ENCODE measurements around the gene ITGAD. TPM values are rescaled to one million over a fixed set of nuclear protein-coding genes. Genes with fewer than 3 reads are reported as not detected.

The ITGAD gene
- total RNA-seq, 1 experiment from 2014 or later: not detected

DNA sequence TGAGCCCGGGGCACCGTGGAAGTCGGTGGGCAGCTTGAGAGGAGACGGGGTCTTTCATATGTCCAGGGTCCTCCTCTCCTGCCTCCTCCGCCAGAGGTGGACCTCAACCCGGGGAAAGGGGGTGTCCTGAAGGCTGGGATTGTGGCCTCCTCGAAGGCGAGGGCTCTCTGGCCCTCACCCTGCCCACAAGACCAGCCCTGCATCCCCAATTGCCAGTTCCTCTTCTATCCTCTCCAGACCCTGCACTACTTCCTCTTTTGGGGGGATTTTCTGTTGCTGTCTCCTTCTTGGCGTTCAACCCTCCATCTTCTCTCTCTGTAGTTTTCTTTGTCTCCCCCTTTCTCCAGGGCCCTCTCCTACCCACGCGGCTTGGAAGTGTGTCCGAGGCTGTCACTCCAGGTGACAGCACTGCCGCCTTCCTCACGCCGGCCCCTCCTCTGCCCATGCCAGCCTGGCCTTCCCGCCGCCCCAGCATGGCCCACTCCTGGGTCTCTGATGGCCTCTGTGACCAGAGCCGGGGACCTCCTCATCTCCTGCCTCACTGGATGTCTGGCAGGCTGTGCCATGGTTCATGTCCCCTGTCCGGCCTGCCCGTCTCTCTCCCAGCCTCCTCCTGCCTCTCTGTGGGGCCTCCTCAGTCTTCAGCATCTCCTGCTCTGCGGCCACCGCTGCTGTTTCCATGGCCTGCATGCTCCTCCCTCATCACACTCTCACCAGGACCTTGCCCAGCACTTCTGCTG is 40.6 kb upstream of the ITGAD start:
- no peak for ATAC-seq
- Mint-ChIP-seq H3K27ac (no peak overlapping the region), H3K9me3 (peaks cover 6% of the 10 kb centered on the region; the same call in 1 of the 2 replicates), H3K36me3 (no peaks in the 10 kb centered on the region), H3K4me3 (no peak overlapping the region), H3K4me1 (peaks cover 7% of the 10 kb centered on the region), H3K27me3 (ENCODE audit: low read depth) (peaks cover 7% of the 10 kb centered on the region; the same call in 1 of the 2 replicates)
- ChIA-PET CTCF (no interaction called here), POLR2A (no interaction called here)
- no peak for TF ChIP-seq PRRX2 (CRISPR knock-in tag; IDR thresholded peaks at IDR 0.05)
- TF ChIP-seq, protein P1, sequence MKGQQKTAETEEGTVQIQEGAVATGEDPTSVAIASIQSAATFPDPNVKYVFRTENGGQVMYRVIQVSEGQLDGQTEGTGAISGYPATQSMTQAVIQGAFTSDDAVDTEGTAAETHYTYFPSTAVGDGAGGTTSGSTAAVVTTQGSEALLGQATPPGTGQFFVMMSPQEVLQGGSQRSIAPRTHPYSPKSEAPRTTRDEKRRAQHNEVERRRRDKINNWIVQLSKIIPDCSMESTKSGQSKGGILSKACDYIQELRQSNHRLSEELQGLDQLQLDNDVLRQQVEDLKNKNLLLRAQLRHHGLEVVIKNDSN (CRISPR knock-in tag; IDR thresholded peaks at IDR 0.05): no peak
- no peak for TF ChIP-seq SMAD4 (CRISPR knock-in tag; IDR thresholded peaks at IDR 0.05)
- TF ChIP-seq, protein P2, sequence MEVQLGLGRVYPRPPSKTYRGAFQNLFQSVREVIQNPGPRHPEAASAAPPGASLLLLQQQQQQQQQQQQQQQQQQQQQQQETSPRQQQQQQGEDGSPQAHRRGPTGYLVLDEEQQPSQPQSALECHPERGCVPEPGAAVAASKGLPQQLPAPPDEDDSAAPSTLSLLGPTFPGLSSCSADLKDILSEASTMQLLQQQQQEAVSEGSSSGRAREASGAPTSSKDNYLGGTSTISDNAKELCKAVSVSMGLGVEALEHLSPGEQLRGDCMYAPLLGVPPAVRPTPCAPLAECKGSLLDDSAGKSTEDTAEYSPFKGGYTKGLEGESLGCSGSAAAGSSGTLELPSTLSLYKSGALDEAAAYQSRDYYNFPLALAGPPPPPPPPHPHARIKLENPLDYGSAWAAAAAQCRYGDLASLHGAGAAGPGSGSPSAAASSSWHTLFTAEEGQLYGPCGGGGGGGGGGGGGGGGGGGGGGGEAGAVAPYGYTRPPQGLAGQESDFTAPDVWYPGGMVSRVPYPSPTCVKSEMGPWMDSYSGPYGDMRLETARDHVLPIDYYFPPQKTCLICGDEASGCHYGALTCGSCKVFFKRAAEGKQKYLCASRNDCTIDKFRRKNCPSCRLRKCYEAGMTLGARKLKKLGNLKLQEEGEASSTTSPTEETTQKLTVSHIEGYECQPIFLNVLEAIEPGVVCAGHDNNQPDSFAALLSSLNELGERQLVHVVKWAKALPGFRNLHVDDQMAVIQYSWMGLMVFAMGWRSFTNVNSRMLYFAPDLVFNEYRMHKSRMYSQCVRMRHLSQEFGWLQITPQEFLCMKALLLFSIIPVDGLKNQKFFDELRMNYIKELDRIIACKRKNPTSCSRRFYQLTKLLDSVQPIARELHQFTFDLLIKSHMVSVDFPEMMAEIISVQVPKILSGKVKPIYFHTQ (CRISPR knock-in tag; IDR thresholded peaks at IDR 0.05): no peak
- TF ChIP-seq, protein P3, sequence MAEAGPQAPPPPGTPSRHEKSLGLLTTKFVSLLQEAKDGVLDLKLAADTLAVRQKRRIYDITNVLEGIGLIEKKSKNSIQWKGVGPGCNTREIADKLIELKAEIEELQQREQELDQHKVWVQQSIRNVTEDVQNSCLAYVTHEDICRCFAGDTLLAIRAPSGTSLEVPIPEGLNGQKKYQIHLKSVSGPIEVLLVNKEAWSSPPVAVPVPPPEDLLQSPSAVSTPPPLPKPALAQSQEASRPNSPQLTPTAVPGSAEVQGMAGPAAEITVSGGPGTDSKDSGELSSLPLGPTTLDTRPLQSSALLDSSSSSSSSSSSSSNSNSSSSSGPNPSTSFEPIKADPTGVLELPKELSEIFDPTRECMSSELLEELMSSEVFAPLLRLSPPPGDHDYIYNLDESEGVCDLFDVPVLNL (CRISPR knock-in tag; IDR thresholded peaks at IDR 0.05; ENCODE audit: borderline replicate concordance, low read depth): no peak
- no peak for TF ChIP-seq NR3C1 (CRISPR knock-in tag; conservative IDR thresholded peaks at IDR 0.05; ENCODE audit: low read depth)
- DNase-seq (ENCODE audit: low spot score): no peak

DNA sequence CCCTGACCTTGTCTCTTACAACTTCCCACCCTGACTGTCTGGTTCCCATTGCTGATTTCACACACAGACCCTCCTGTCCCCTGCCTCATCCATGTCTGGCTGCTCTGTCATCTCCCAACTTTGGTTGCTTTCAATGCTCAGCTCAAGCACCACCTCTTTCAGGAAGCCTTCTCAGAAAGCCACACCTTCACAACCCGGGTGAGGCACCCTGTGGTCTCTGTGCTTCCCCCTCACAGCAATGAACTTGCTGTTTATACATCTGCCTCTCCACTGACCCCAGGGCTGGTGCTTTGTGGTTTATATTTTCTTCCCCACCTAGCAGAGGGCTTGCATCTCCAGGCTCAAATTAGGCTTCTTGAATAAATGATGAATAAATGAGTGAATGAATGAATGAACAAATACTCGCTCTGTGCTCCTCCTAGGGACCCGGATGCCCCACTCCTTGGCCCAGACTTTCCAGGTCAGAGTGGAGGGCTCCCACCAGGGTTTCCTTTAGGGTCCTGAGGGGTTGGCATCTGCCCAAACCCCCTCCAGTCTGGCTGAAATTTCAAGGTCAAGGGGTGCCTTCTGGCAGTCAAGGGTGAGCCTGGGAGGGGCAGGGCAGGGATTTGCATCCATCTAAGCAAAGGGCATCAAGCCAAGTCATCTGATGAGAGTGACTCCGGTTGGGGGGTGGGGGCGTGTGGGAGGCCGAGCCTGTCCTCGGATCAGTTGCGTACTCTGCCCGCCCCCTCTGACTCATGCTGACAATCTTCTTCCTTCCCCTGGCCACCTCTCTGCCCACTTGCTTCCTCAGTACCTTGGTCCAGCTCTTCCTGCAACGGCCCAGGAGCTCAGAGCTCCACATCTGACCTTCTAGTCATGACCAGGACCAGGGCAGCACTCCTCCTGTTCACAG is 38.5 kb upstream of the ITGAD start, which contains the start of gene ITGAX:
Gene ITGAX, plus strand, starts transcription at position 783 of the 898 bp plus-strand sequence. Its CDS starts 79 bp downstream, at position 862.
- ChIA-PET POLR2A (no interaction called here), CTCF (interaction anchor here (0.5 to 0.6 kb wide), 3 partner anchors 17 to 137 kb away, joined by 3 to 7 read pairs (median 4); no protein-coding TSS in a partner anchor)
- peaks cover 6% of the 10 kb centered on the region; the same call in 1 of the 2 replicates for H3K9me3 Mint-ChIP-seq
- DNase-seq (ENCODE audit: low spot score) (no peak), ATAC-seq (peak; percentile 22; the same call in 1 of the 2 replicates)
- H3K4me3 Mint-ChIP-seq: no peak within 1 kb of the TSS
- H3K27ac Mint-ChIP-seq: peak within 1 kb of the TSS; percentile 20; the same call in 1 of the 2 replicates
- H3K4me1 Mint-ChIP-seq: peaks cover 7% of the 10 kb centered on the region
- H3K36me3 Mint-ChIP-seq: no peaks in the 10 kb centered on the region
- no peak for TF ChIP-seq TEAD1 (CRISPR knock-in tag; IDR thresholded peaks at IDR 0.05)
- TF ChIP-seq, protein P4, sequence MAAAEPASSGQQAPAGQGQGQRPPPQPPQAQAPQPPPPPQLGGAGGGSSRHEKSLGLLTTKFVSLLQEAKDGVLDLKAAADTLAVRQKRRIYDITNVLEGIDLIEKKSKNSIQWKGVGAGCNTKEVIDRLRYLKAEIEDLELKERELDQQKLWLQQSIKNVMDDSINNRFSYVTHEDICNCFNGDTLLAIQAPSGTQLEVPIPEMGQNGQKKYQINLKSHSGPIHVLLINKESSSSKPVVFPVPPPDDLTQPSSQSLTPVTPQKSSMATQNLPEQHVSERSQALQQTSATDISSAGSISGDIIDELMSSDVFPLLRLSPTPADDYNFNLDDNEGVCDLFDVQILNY (CRISPR knock-in tag; IDR thresholded peaks at IDR 0.05): no peak
- peaks cover 7% of the 10 kb centered on the region; the same call in 1 of the 2 replicates for H3K27me3 Mint-ChIP-seq (ENCODE audit: low read depth)

DNA sequence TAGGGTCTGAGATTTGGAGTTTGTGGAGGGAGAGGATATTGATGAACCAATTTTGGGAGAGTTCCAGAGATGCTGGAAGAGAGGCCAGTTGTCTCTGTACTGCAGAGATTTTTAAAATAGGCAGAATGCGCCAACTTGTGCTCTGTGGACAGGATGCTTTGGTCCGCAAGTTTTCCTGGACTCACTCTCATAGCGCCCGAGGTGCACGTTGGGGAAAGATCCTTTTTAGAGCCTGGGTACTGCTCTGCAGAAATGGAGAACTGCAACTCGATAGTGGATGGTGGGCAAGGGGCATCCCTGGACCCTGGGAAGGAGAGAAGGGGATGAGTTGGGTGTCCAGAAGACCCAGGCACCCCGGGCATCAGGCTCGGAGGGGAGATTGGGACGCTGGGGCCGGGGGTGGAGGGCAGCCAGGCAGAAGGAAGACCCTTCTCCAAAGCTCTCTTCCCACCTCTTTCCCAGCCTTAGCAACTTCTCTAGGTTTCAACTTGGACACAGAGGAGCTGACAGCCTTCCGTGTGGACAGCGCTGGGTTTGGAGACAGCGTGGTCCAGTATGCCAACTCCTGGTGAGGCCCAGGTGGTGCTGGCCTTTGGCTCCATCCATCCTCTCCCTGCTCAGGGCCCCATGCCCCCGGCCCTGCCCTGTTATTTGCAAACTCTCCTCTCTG is 37.6 kb upstream of the ITGAD start:
- Mint-ChIP-seq H3K36me3 (no peaks in the 10 kb centered on the region), H3K4me1 (peaks cover 7% of the 10 kb centered on the region), H3K27me3 (ENCODE audit: low read depth) (peaks cover 7% of the 10 kb centered on the region; the same call in 1 of the 2 replicates), H3K27ac (no peak overlapping the region), H3K4me3 (no peak overlapping the region), H3K9me3 (peaks cover 2% of the 10 kb centered on the region; the same call in 1 of the 2 replicates)
- ChIA-PET POLR2A (no interaction called here), CTCF (interaction anchor here (0.6 kb wide), 1 partner anchor 88 kb away, joined by 4 read pairs; no protein-coding TSS in a partner anchor)
- DNase-seq (ENCODE audit: low spot score) (no peak), ATAC-seq (no peak)
- TF ChIP-seq, protein P5, sequence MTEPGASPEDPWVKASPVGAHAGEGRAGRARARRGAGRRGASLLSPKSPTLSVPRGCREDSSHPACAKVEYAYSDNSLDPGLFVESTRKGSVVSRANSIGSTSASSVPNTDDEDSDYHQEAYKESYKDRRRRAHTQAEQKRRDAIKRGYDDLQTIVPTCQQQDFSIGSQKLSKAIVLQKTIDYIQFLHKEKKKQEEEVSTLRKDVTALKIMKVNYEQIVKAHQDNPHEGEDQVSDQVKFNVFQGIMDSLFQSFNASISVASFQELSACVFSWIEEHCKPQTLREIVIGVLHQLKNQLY (CRISPR knock-in tag; IDR thresholded peaks at IDR 0.05): no peak
- TF ChIP-seq GTF2I (CRISPR knock-in tag; conservative IDR thresholded peaks at IDR 0.05) (no peak), NFE2L1 (CRISPR knock-in tag; IDR thresholded peaks at IDR 0.05) (no peak), ZNF317 (CRISPR knock-in tag; IDR thresholded peaks at IDR 0.05; ENCODE audit: borderline replicate concordance, low read depth) (no peak), HMGA2 (CRISPR knock-in tag; IDR thresholded peaks at IDR 0.05) (no peak), CREM (CRISPR knock-in tag; IDR thresholded peaks at IDR 0.05) (no peak)
- TF ChIP-seq, protein P6, sequence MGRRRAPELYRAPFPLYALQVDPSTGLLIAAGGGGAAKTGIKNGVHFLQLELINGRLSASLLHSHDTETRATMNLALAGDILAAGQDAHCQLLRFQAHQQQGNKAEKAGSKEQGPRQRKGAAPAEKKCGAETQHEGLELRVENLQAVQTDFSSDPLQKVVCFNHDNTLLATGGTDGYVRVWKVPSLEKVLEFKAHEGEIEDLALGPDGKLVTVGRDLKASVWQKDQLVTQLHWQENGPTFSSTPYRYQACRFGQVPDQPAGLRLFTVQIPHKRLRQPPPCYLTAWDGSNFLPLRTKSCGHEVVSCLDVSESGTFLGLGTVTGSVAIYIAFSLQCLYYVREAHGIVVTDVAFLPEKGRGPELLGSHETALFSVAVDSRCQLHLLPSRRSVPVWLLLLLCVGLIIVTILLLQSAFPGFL (CRISPR knock-in tag; IDR thresholded peaks at IDR 0.05; ENCODE audit: borderline replicate concordance): no peak
